Mesendoderm (in vitro differentiated cells): Measurements from ENCODE around the gene IKZF2.

Experiments
- DNase-seq: peaks from one replicate; pipeline ENCODE4 v3.0.0; 2013
- H2AK5ac ChIP-seq: 2 replicates; pipeline ENCODE4 v1.6.1; 2013; ENCODE audit warnings: low read length, inconsistent platforms
- H2BK120ac ChIP-seq: 2 replicates; pipeline ENCODE4 v1.6.1; 2013; ENCODE audit warnings: low read depth, mild to moderate bottlenecking, low read length, moderate library complexity, mixed read lengths
- H2BK15ac ChIP-seq: replicated peaks from 2 replicates; pipeline ENCODE4 v1.6.1; 2013; ENCODE audit warnings: low read depth, mild to moderate bottlenecking, moderate library complexity
- H2BK5ac ChIP-seq: 2 replicates; pipeline ENCODE4 v1.6.1; 2013; ENCODE audit warnings: low read length, inconsistent platforms
- H3K18ac ChIP-seq: 2 replicates; pipeline ENCODE4 v1.6.1; 2013; ENCODE audit warnings: mild to moderate bottlenecking, low read length, mixed read lengths
- H3K23ac ChIP-seq: one replicate; pipeline ENCODE4 v1.6.1; 2013; ENCODE audit warnings: low read length
- H3K27ac ChIP-seq: 2 replicates; pipeline ENCODE4 v1.5.1; 2013; ENCODE audit warnings: low read depth, mild to moderate bottlenecking, inconsistent platforms, low read length, moderate library complexity
- H3K27me3 ChIP-seq: 2 replicates; pipeline ENCODE4 v1.6.1; 2013; ENCODE audit warnings: low read length, control low read depth, mild to moderate bottlenecking, inconsistent platforms; ENCODE audit not compliant: insufficient read depth, poor library complexity
- H3K36me3 ChIP-seq: 2 replicates; pipeline ENCODE4 v1.6.1; 2013; ENCODE audit warnings: low read length, inconsistent platforms; ENCODE audit not compliant: control insufficient read depth, insufficient read depth
- H3K4ac ChIP-seq: one replicate; pipeline ENCODE4 v1.6.1; 2013; ENCODE audit warnings: low read depth, mild to moderate bottlenecking, low read length, moderate library complexity
- H3K4me1 ChIP-seq: 2 replicates; pipeline ENCODE4 v1.6.1; 2013; ENCODE audit warnings: low read depth, low read length, inconsistent platforms; ENCODE audit not compliant: control insufficient read depth
- H3K4me2 ChIP-seq: 2 replicates; pipeline ENCODE4 v1.6.1; 2013; ENCODE audit warnings: low read length
- H3K4me3 ChIP-seq: 2 replicates; pipeline ENCODE4 v1.5.1; 2013; ENCODE audit warnings: mild to moderate bottlenecking, low read length
- H3K56ac ChIP-seq: one replicate; pipeline ENCODE4 v1.6.1; 2013; ENCODE audit warnings: low read length
- H3K79me1 ChIP-seq: 2 replicates; pipeline ENCODE4 v1.6.1; 2013; ENCODE audit warnings: low read length, inconsistent platforms
- H3K79me2 ChIP-seq: 2 replicates; pipeline ENCODE4 v1.6.1; 2013; ENCODE audit warnings: mild to moderate bottlenecking, low read length; ENCODE audit not compliant: control insufficient read depth, insufficient read depth
- H3K9ac ChIP-seq: 2 replicates; pipeline ENCODE4 v1.6.1; 2013; ENCODE audit warnings: low read length, inconsistent platforms
- H4K5ac ChIP-seq: one replicate; pipeline ENCODE4 v1.6.1; 2013; ENCODE audit warnings: low read length
- H4K8ac ChIP-seq: one replicate; pipeline ENCODE4 v1.6.1; 2013; ENCODE audit warnings: low read depth, mild to moderate bottlenecking, control low read depth, low read length, moderate library complexity
- WGBS: extraction: QIAGEN DNeasy Blood & Tissue Kit; methylation state at CpG from one replicate; pipeline ENCODE4 v1.1.7; 2013; ENCODE audit warnings: low lambda C conversion rate, missing lambda C conversion rate; ENCODE audit not compliant: insufficient coverage; ENCODE audit errors: extremely low coverage; 5-methylcytosine and 5-hydroxymethylcytosine counted together

Gene IKZF2

DNA sequence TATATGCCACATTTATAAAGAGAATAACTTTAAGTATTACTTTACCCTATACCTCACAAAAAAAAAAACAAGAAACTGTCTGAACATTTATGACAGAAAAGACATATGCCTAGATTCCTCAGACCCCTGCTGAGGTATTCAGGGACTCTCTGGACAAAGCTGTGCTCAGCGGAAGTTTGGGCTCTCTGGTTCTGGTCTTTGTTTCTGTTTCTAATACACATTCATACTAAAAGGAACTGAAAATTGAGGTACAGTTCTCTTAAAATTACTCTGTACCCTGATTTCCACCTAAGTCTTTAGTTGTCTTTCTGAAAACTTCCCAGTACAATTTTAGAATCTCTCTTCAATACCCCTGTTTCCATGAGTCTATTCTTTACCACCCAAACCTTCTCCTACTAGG is 160.3 kb downstream of the IKZF2 start:
- Histone ChIP-seq H2AK5ac (no peak overlapping the region), H3K4me2 (no peak overlapping the region), H4K5ac (no peak overlapping the region), H3K56ac (no peak overlapping the region), H3K4me1 (no peaks in the 10 kb centered on the region), H2BK120ac (no peak overlapping the region), H4K8ac (no peak overlapping the region), H2BK5ac (no peak overlapping the region), H3K23ac (no peak overlapping the region), H2BK15ac (no peak overlapping the region), H3K79me2 (no peaks in the 10 kb centered on the region), H3K27me3 (no peaks in the 10 kb centered on the region), H3K4me3 (no peak overlapping the region), H3K36me3 (no peaks in the 10 kb centered on the region), H3K18ac (no peak overlapping the region), H3K79me1 (no peaks in the 10 kb centered on the region), H3K27ac (no peak overlapping the region), H3K9ac (no peak overlapping the region), H3K4ac (no peak overlapping the region)
- no CpG with 5 or more reads among the region's 1 CpG for WGBS
- DNase-seq = no peak

- no peaks in the 10 kb centered on the region for H3K4me1 ChIP-seq
- no peaks in the 10 kb centered on the region for H3K79me1 ChIP-seq
- WGBS = no CpG with 5 or more reads among the region's 1 CpG
- no peak overlapping the region for H3K9ac ChIP-seq
- H3K4me2 ChIP-seq = no peak overlapping the region
- no peak overlapping the region for H3K56ac ChIP-seq
- no peaks in the 10 kb centered on the region for H3K27me3 ChIP-seq
- H3K4me3 ChIP-seq = no peak overlapping the region
- H2BK120ac ChIP-seq = no peak overlapping the region
- H3K23ac ChIP-seq = no peak overlapping the region
- no peaks in the 10 kb centered on the region for H3K79me2 ChIP-seq
- no peak overlapping the region for H2BK5ac ChIP-seq
- H2BK15ac ChIP-seq = no peak overlapping the region
- no peak overlapping the region for H2AK5ac ChIP-seq
- no peak overlapping the region for H4K8ac ChIP-seq
- no peak overlapping the region for H3K4ac ChIP-seq
- H4K5ac ChIP-seq = no peak overlapping the region
- no peak overlapping the region for H3K27ac ChIP-seq
- no peaks in the 10 kb centered on the region for H3K36me3 ChIP-seq
- H3K18ac ChIP-seq = no peak overlapping the region
- no peak for DNase-seq
These were observed 160.7 kb downstream of the IKZF2 start for GRCh38 chr2:212990697-212991096.

- Histone ChIP-seq H3K27me3 (no peaks in the 10 kb centered on the region), H3K27ac (no peak overlapping the region), H3K9ac (no peak overlapping the region), H4K5ac (no peak overlapping the region), H3K56ac (no peak overlapping the region), H3K4me1 (no peaks in the 10 kb centered on the region), H2BK120ac (no peak overlapping the region), H4K8ac (no peak overlapping the region), H2BK15ac (no peak overlapping the region), H3K4me3 (no peak overlapping the region), H3K79me2 (no peaks in the 10 kb centered on the region), H3K23ac (no peak overlapping the region), H3K4ac (no peak overlapping the region), H3K36me3 (no peaks in the 10 kb centered on the region), H2BK5ac (no peak overlapping the region), H3K79me1 (no peaks in the 10 kb centered on the region), H2AK5ac (no peak overlapping the region), H3K18ac (no peak overlapping the region), H3K4me2 (no peak overlapping the region)
- no peak for DNase-seq
- no CpG with 5 or more reads among the region's 4 CpGs for WGBS
These were observed 163.9 kb downstream of the IKZF2 start for GRCh38 chr2:212987492-212987891.

GRCh38 chr2:212984129-212984528 is 167.3 kb downstream of the IKZF2 start:
- no peaks in the 10 kb centered on the region for H3K79me1 ChIP-seq

GRCh38 chr2:212979799-212980198 is 171.6 kb downstream of the IKZF2 start:
- Histone ChIP-seq H3K36me3 (no peaks in the 10 kb centered on the region), H2BK120ac (no peak overlapping the region), H4K8ac (no peak overlapping the region), H2BK15ac (no peak overlapping the region), H3K79me1 (no peaks in the 10 kb centered on the region), H2BK5ac (no peak overlapping the region), H3K4me3 (no peak overlapping the region), H4K5ac (no peak overlapping the region), H3K27ac (no peak overlapping the region), H3K56ac (no peak overlapping the region), H3K79me2 (no peaks in the 10 kb centered on the region), H3K23ac (no peak overlapping the region), H3K4me1 (no peaks in the 10 kb centered on the region), H3K4ac (no peak overlapping the region), H2AK5ac (no peak overlapping the region), H3K4me2 (no peak overlapping the region), H3K18ac (no peak overlapping the region), H3K9ac (no peak overlapping the region), H3K27me3 (no peaks in the 10 kb centered on the region)
- no CpG with 5 or more reads among the region's 1 CpG for WGBS
- peak; percentile 89 for DNase-seq

More at GRCh38 chr2:212984129-212984528, 167.3 kb downstream of the IKZF2 start:
- Histone ChIP-seq H3K4me3 (no peak overlapping the region), H2AK5ac (no peak overlapping the region), H3K27ac (no peak overlapping the region), H3K4ac (no peak overlapping the region), H3K9ac (no peak overlapping the region), H3K4me1 (no peaks in the 10 kb centered on the region), H3K27me3 (no peaks in the 10 kb centered on the region), H3K36me3 (no peaks in the 10 kb centered on the region), H2BK5ac (no peak overlapping the region), H4K5ac (no peak overlapping the region), H3K23ac (no peak overlapping the region), H4K8ac (no peak overlapping the region), H2BK120ac (no peak overlapping the region), H3K79me2 (no peaks in the 10 kb centered on the region), H3K18ac (no peak overlapping the region), H2BK15ac (no peak overlapping the region), H3K56ac (no peak overlapping the region), H3K4me2 (no peak overlapping the region)
- no CpG with 5 or more reads among the region's 6 CpGs for WGBS
- no peak for DNase-seq

DNA sequence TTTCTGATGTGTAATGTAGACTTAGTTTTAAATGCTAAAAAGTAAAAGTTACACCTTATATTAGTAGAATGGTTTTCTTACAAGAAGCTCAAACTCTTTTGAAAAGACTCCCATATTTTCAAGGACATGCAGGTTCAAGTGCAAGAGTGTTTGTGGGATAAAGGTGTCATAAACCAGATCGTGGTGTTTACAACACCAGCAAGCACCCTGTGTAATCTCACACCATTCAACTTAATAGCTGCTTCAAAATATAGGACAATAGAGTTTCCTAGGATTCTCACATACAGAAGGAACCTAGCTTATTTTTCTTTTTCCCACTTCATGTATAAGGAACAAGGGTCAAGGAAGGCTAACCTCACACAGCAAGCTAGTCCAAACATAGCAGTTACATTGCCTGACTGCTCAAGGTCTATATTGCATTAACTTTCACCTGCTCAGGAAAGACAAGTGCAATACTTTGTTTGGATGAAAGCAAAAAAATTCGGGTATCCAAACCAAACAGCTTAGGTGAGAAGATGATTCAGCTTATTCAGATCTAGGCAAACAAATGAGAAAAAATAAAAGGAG is 172.3 kb downstream of the IKZF2 start:
- H2BK15ac ChIP-seq = no peak overlapping the region
- no peak for DNase-seq
- no peak overlapping the region for H3K9ac ChIP-seq
- no peak overlapping the region for H3K56ac ChIP-seq
- H3K4me3 ChIP-seq = no peak overlapping the region
- H4K8ac ChIP-seq = no peak overlapping the region
- no peak overlapping the region for H2BK120ac ChIP-seq
- no peak overlapping the region for H3K27ac ChIP-seq
- no peaks in the 10 kb centered on the region for H3K79me2 ChIP-seq
- H3K23ac ChIP-seq = no peak overlapping the region
- H2BK5ac ChIP-seq = no peak overlapping the region
- no peak overlapping the region for H3K18ac ChIP-seq
- no CpG with 5 or more reads among the region's 2 CpGs for WGBS
- no peaks in the 10 kb centered on the region for H3K36me3 ChIP-seq
- H3K27me3 ChIP-seq = no peaks in the 10 kb centered on the region
- no peak overlapping the region for H2AK5ac ChIP-seq
- no peak overlapping the region for H3K4me2 ChIP-seq
- H3K4ac ChIP-seq = no peak overlapping the region
- no peak overlapping the region for H4K5ac ChIP-seq
- no peaks in the 10 kb centered on the region for H3K79me1 ChIP-seq
- H3K4me1 ChIP-seq = no peaks in the 10 kb centered on the region
